Sciatic nerve (tissue), 2 donors: ENCODE measurements around the gene GBF1. TPM values are rescaled to one million over a fixed set of nuclear protein-coding genes. Genes with fewer than 3 reads are reported as not detected.

Experiments
- ATAC-seq: fragments of 200-7000 bp; cut with Tn5 transposase; one replicate; pipeline ENCODE4 v1.9.1; 2020; ENCODE audit warnings: mild to moderate bottlenecking, moderate library complexity
- DNase-seq: peaks from one replicate; pipeline ENCODE4 v3.0.0-alpha.2; 2020; ENCODE audit warnings: low spot score
- intact Hi-C: fragments of 100-400 bp; cut with DNase I; formaldehyde crosslinking; loops from one replicate; pipeline ENCODE4 v1.14.2; 2022
- total RNA-seq: library from RNA; stranded (reverse); fragmentation: NEBNext Ultra II Directional; extraction: Animal tissue kit (Norgen Biotek cat#: 25700); gene quantifications from one replicate; pipeline ENCODE4 v1.2.1, GENCODE V29; 2021
- donor health status: DM: no; HTN: no; CAD: no.
- donor health status: DM: no; HTN: no; CAD: no.

GBF1 gene
- total RNA-seq, 1 donor from 2014 or later, result 39.5 TPM

DNA sequence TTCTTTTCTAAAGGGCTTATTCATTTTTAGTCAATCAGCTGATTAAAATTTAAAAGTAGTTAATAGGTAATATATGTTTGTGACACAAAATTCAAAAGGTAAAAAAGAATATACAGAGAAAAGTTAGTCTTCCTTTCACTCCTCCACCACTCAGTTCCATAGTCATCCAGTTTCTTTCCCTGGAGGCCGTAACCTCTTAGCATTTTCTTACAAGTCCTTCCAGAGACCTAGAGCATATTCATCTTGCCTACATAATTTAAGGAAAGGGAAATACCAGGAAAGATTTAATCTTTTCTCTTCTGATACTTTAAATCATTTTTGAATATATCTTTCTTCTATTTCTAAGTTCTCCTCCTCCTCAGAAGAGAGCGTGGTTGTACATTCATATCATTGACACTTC is 10.1 kb downstream of the GBF1 start:
- ATAC-seq (no peak), DNase-seq (no peak)
- intact Hi-C loops, result no loop called here

DNA sequence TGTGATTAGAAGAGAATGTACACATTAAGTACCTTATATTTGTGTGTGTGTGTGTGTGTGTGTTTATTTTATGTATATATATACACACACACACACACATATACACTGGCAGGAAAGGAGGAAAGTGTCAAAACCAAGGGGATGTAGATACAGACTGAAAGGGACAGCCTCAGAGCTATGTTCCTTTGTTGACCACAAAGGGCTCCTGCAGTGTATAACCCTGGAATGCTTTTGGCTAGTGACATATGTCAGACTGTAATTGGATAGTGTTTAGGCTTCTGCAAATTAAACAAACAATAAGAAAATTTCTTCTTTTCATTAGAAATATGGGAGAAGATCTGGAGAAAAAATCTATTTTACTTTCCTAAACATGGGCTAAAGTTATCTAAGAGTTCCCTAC is 15.9 kb downstream of the GBF1 start:
- DNase-seq, result no peak
- ATAC-seq, result no peak
- intact Hi-C loops, result no loop called here

DNA sequence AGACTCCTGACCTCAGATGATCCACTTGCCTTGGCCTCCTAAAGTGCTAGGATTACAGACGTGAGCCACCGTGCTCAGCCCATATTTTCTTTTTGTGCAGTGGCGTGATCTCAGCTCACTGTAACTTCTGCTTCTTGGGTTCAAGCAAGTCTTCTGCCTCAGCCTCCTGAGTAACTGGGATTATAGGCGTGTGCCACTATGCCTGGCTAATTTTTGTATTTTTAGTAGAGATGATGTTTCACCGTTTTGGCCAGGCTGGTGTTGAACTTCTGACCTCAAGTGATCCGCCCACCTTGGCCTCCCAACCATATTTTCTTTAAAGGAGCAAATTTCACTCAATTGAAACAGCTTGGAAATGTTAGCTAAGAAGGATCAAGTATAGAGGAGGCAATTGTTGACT is 16.5 kb downstream of the GBF1 start:
- ATAC-seq (peak; percentile 24), DNase-seq (no peak)
- intact Hi-C loops, result no loop called here

DNA sequence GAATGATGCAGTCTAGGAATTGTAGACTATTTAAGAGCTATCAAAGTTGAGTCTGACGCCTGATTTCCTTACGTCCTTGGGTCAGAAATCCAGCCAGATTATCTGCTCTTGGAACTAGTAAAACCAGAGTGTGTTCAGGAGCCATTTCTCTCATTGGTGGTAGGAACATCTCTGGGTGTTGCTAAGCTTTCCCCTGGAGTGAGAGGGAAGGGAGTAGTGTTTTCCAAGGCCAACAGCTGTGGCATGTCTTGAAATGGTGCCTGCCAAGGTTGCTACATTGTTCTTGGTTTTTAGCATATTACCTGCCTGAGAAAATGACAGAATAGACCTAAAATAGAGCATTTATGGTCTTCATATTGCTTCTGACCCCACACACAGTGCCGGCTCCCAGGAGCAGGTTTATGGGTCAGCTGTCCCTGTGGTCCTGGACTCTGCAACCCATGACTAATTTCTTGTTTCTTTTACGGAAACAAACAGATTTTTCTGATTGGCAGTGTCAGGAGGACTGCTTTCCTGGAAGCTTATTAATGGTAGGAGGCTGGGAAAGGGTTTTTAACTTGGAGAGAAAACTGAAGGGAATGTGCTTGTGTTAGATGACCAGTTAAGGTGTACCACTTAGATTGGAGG is 17.5 kb downstream of the GBF1 start:
- ATAC-seq (peak; percentile 32), DNase-seq (no peak)
- intact Hi-C loops, result no loop called here

DNA sequence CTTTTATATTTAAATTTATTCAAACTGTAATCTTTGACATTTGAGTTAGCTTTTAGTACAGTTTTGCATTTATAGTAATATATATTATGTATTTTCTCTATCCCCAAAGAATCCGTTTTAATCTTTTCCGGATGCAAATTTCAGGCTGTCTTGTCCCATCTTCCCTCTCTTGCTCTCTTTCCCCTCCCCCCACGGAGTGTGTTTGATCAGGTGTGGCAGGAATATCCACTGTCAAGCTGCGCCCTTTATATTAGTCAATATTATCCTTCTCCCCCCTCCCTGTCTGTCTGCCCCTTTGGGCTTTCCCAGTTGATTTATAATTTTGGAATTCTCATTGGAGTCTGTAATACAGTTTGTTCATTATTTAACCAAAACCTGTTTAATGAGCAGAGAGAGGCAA is 19.0 kb downstream of the GBF1 start:
- intact Hi-C loops, result no loop called here
- ATAC-seq (no peak), DNase-seq (no peak)

DNA sequence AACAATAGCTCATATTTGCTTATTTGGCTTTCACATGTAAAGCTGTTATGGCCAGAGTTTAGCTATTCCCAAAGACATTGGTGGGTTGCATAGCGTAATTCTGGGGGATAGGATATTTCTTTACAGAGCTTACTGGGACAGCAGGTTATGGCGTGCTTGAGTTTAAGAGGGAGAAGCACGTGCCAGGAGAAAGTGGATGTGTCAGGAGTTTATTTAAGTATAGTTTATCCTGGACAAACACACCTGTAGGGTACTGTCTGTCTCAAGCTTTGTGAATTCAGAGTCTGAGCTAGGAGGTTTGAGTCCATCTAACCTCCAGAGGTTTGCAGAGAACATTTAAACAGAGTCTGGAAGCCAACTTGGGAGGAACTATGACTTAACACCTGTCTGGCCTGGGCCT is 21.3 kb downstream of the GBF1 start:
- ATAC-seq (no peak), DNase-seq (no peak)
- intact Hi-C loops, result no loop called here

DNA sequence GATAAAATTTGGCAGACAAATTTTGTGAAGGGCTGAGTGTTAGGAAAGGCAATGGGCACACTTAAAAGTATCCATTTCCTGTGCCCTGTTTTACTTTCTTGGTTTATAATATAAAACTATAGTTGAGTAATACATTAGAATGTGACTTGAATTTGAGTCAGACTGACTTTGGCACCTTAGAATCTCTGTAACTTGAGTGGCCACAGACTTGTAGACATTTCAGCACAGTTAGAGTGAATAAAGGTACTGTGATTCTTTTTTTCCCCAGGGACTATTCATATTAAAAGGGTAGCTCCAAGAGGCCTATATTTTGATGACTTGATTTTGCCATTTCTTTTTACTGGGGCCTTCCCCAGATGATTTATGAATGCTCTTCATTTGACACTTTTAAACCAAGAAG is 22.4 kb downstream of the GBF1 start:
- intact Hi-C loops, result no loop called here
- no peak for DNase-seq
- ATAC-seq, result no peak

DNA sequence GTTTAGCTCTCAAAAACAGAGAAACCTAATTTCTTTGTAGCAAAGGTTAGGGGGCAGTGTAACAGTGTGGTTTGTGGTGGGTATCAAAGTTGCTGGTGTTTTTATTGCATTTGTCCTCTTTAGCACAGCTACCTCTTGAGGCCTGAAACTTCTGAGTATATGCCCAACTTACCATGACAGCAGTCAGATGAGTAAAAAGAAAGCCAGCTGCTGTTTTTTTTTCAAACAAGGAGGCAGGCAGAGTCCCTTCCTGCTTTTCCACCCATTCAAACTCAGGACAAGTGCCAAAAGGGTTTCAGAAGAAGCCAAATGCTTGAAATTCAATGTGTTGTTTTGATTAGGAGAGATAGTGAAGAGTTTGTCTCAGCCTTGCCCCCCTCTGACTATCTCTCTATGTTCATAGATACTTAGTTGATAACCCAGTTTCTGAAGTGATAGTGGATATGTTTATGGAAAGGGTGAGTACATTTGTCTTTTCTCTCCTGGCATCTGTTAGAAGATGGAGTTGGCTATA is 23.1 kb downstream of the GBF1 start:
- no peak for DNase-seq
- ATAC-seq, result no peak
- intact Hi-C loops, result no loop called here

DNA sequence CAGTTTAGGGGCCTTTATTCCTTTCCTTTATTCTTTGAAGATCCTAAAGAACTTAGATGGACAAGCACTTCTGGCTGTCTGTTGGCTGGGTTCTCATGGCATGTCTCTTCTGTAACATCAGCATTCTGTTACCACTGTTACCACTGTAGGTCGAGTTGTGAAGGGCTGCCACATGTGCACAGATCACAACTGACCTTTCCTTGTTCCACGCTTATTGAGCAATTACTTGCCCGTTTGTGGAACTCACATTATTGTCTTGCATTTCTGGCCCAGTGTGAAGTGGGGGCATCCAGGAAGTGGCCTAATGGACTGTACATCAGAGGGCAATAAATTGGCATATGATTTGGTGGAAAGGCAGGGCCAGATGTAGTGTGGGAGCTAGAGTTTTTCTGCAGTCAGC is 23.7 kb downstream of the GBF1 start:
- intact Hi-C loops, result no loop called here
- ATAC-seq, result no peak
- DNase-seq, result no peak

DNA sequence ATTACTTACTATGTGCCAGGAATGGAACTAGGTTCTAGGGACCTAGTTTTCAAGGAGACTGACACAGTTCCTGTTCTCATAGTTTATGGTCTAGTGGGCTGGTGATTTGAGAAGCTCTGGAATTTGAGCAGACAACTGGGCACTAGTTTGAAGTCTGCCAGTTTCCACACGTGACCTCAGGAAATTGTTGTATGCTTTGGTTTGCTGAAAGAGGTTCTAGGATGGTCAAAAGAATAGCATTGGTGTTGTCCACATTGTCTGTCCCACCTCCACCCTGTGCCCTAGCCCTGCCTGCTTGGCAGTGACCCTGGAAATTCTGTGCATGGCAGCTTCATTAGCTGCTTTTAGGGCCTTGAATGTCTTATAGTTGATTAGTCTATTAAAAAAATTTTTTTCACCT is 28.7 kb downstream of the GBF1 start:
- DNase-seq, result no peak
- intact Hi-C loops, result no loop called here
- ATAC-seq, result no peak

DNA sequence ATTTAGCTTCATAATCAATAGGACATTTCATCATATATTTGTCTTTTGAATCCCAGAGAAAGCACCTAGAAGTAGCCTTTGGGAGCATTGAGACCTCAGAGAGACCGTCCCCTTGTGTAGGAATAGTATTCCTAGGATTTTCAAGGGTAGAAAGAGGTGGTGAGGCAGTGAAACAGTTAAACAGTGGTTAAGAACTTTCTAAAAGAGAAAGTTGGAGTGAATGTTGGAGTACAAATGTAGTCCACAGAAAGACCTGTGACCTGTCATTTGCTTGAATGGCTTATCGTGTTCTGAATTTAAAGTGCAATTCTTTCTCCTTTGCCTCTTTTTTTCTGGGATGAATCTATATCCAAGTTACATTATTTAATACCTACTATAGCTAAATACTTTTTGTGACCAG is 30.0 kb downstream of the GBF1 start:
- intact Hi-C loops, result no loop called here
- ATAC-seq, result no peak
- DNase-seq, result no peak

DNA sequence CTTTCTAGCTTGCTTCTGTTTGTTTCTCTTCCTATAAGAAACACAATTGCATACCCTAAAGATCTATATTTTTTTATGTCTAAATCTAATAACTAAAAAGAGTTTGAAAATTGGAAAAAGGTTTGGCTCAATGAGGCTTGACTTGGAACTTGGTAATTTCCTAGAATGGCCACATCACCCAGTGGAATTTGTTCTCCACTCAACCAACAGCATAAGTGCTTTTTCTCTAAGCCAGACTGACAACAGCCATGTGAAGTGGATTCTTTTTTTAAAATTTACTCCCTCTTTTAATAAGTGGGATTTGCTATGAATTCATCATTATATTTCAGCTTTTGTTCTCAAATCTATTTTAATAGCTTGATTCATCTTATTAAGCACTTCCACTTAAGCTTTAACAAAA is 33.8 kb downstream of the GBF1 start:
- ATAC-seq (no peak), DNase-seq (no peak)
- intact Hi-C loops, result no loop called here

DNA sequence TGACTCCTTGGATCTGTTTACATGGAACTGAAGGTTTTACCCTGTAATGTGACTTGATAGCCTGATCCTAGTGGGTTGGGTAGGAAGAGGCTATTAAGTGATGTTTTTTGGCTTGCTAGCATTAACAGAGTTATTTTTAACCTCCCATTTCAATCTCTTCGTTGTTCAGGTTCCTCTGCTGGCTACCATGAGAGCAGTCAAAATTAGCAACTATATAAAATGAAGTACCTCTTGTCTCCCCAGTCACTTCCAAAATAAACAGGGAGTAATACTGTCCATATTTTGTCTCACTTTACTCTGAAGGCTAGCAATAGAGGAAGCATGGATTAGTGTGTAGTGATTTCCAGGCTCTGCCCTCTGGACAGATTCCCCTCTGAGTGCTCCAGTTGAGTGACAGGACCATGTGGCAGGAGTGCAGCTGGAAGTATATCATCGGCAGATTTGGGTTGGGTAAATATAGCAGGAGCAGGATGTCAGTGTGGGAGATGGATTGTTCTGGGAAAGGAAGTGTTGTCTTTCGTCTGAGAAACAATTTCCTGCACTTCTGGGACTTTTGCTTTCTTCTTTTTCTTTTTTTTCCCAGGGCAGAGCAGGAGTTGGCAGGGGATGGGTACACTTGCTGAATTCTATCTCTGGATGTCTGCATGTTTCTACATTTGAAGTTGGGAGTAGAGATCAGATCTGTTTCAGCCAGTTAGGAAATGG is 35.2 kb downstream of the GBF1 start:
- ATAC-seq, result peak; percentile 55
- intact Hi-C loops, result no loop called here
- DNase-seq, result no peak

DNA sequence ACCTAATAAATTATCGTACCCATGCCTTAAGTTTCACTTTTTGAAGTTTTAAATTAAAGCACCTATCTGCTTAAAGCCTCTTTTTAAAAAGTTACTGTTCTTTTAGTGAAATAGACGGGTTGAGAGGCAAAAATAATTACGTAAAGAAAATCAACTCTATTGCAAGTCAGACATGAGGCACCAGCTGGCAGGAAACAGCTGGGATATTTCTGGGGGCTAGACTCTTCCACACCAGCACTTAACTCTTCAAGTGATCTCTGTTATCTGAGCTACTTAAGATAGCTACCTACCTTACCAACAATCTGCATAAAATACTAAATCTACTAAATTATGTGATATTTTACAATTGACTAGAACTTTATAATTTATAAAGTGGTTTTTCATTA is 35.8 kb downstream of the GBF1 start:
- ATAC-seq (no peak), DNase-seq (no peak)
- intact Hi-C loops, result no loop called here

DNA sequence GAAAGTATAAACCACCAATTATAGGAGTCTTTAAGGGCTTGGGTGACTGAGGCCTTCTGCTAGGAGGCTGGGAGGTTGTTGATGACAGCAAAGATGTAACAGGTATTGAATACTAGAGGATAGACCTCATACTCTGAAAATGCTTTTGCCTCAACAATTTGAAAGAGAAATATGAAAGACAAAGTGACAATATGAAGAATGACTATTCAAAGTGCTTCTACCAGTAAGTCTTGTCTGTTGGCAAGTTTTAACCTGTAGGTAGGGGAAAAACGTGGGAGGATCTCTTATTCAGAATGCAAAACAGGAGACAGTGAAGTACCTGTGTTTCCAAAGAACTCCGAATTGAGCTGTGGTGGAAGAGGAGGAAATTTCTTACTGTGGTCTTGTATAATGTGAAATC is 38.2 kb downstream of the GBF1 start:
- DNase-seq (no peak), ATAC-seq (no peak)
- intact Hi-C loops, result no loop called here

DNA sequence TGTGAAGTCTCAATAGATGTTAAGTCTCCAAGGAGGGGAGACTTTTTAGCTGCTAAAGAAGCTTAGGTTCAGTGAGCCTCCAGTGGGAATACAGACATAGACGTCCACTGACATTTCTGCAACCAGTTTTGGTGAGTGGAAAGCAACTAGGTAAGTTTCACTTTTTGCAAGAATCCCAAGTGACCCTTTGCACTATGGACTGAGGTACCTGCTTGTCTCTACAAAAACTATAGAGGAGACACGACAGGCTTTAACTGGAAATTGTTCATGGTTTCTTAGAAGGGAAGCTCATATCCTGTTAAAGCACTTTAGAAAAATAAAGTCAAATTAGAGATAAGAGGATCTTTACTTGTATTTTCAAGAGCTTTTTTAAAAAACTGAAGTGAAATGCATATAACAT is 38.6 kb downstream of the GBF1 start:
- intact Hi-C loops, result no loop called here
- ATAC-seq, result no peak
- no peak for DNase-seq

DNA sequence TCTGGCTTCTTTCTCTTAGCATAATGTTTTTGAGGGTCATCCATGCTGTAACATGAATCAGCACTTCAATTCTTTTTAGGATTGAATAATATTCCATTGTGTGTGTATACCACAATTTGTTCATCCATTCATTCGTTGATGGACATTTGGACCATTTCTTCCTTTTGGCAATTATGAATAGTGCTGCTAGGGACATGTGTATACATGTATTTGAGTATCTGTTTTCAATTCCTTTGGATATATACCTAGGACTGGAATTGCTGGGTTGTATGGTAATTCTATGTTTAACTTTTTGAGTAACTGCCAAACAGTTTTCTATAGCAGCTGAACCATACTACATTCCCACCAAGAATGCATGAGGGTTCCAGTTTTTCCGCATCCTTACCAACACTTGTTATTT is 39.2 kb downstream of the GBF1 start:
- ATAC-seq (no peak), DNase-seq (no peak)
- intact Hi-C loops, result no loop called here

DNA sequence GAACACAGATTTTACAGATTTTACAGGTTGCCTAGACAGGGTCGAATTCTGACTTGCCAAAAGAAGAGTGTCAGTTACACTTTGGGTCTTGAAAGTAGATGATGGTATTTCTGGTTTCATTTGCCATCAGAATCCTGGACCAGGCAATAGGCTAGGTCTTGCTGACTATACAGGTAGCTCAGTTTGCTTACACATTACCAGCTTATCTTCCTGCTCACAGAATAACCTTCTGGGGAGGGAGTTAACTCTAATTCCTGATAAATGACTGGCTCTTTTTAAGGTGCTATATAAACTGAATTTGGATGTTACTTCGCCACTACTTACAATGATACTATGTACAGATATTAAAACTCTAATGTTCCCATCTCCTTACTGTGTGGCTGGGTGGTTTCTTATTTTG is 39.8 kb downstream of the GBF1 start:
- ATAC-seq (no peak), DNase-seq (no peak)
- intact Hi-C loops, result no loop called here

DNA sequence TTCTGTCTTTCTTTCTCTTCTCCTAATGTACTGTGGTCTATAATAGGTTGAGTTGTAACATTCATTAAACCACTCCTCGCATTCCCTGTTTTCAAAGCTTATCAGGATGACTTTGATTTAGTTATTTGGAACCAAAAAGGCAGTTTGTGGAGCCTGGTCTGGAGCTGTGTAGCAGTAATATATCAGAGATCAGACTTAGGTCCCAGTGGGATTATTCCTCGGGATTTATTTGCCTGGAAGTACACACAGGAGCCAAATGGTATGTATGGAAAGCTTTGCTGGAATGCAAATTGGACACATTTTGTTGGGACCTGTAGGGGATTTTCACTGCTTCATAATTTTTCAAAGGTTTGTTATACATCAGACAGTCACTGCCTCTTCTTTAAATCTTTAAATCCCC is 40.9 kb downstream of the GBF1 start:
- intact Hi-C loops, result no loop called here
- DNase-seq (no peak), ATAC-seq (no peak)

DNA sequence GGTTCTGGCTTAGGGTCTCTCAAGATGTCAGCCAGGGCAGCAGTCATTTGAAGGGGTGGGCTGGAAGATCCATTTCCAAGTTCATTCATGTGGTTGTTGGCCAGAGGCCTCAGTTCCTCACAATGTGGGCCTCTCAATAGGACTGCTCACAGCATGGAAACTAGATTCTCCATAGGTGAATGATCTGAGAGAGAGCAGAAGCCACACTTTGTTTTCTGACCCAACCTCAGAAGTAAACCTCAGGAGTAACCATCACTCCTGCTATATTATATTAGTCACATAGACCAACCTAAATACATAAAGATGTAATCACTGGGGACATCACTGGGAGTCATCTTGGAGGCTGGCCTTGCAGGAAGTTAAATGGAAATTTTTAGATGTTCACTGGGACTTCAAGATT is 42.2 kb downstream of the GBF1 start:
- no peak for DNase-seq
- ATAC-seq, result no peak
- intact Hi-C loops, result no loop called here

DNA sequence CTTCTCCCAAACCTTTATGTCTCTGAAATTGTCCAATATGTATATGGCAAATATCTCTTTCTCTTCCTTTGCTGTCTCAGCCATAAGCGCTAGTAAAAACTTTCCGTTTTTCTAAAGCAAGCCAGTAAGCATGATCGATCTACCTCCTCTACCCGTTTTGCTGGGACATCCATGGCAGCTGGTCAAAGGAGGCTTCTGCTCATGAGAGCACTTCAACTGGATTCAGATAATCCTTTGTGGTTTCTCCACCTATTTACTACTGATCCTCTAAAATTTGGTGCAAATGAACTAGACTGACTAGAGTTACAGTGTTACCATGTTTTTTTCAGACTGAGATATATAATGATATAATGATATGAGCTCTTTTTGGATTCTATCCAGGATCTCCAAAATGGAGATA is 42.7 kb downstream of the GBF1 start:
- intact Hi-C loops, result no loop called here
- no peak for ATAC-seq
- no peak for DNase-seq
